NB4 (cell line): ENCODE measurements around the gene HGS.

Source experiments
- DNase-seq: peaks from one replicate; pipeline ENCODE4 v3.0.0; 2010; ENCODE audit warnings: low read depth
- H3K4me3 ChIP-seq: one replicate; pipeline ENCODE4 v1.5.1; 2011; ENCODE audit warnings: mild to moderate bottlenecking, low read depth, low read length, moderate library complexity
- CTCF ChIP-seq: IDR thresholded peaks from one replicate; pipeline ENCODE4 v1.5.1; 2012; ENCODE audit warnings: low read depth, low read length
- MAX ChIP-seq: IDR thresholded peaks from 2 replicates; pipeline ENCODE4 v1.6.1; 2011; ENCODE audit warnings: low read depth, low read length
- MYC ChIP-seq: IDR thresholded peaks from 2 replicates; pipeline ENCODE4 v1.6.1; 2011; ENCODE audit warnings: low read depth, low read length
- POLR2A ChIP-seq: IDR thresholded peaks from 2 replicates; pipeline ENCODE4 v1.6.1; 2011; ENCODE audit warnings: mild to moderate bottlenecking; ENCODE audit not compliant: insufficient read length; ENCODE audit errors: extremely low read depth

The HGS gene

GRCh38 chr17:81700353-81701287 lies 16.8 kb downstream of the HGS start:
- TF ChIP-seq POLR2A (no peak), MAX (no peak), CTCF (no peak), MYC (no peak)
- H3K4me3 ChIP-seq, result no peak overlapping the region
- DNase-seq, result no peak

GRCh38 chr17:81701288-81702071 lies 17.7 kb downstream of the HGS start:
- H3K4me3 ChIP-seq, result peak overlapping the region; percentile 95
- TF ChIP-seq CTCF (peak; percentile 22), POLR2A (no peak)
- peak; percentile 57 for DNase-seq

GRCh38 chr17:81702934-81703746 lies 19.3 kb downstream of the HGS start, which contains the start of gene MRPL12:
Gene MRPL12 (plus strand): TSS chr17:81703367. CDS start chr17:81703502, 135 bp downstream.
- H3K4me3 ChIP-seq, result peak within 1 kb of the TSS; percentile 95
- DNase-seq, result peak; percentile 96
- TF ChIP-seq MYC, result peak; percentile 97
- no peak for TF ChIP-seq CTCF
- peak; percentile 88 for TF ChIP-seq MAX
- peak; percentile 95 for TF ChIP-seq POLR2A

GRCh38 chr17:81703747-81704654 lies 20.2 kb downstream of the HGS start:
- TF ChIP-seq MAX (peak; percentile 71), POLR2A (no peak)
- H3K4me3 ChIP-seq, result peak overlapping the region; percentile 95
- peak; percentile 42 for DNase-seq

GRCh38 chr17:81705518-81706231 lies 21.9 kb downstream of the HGS start:
- no peak overlapping the region for H3K4me3 ChIP-seq
- no peak for DNase-seq
- no peak for TF ChIP-seq MYC
- no peak for TF ChIP-seq CTCF
- TF ChIP-seq MAX, result no peak
- TF ChIP-seq POLR2A, result no peak
